HEK293T (cell line): ENCODE results near the gene C6orf15.

Experiments
- ARNT ChIP-seq: fragments of 450-650 bp; IDR thresholded peaks from 2 replicates; pipeline ENCODE4 v1.6.1; 2017; ENCODE audit warnings: mild to moderate bottlenecking
- BHLHE40 ChIP-seq: fragments of 450-650 bp; IDR thresholded peaks from 2 replicates; pipeline ENCODE4 v1.6.1; 2016; ENCODE audit warnings: mild to moderate bottlenecking, moderate library complexity, borderline replicate concordance
- CTBP1 ChIP-seq: fragments of 450-650 bp; IDR thresholded peaks from 2 replicates; pipeline ENCODE4 v1.6.1; 2016; ENCODE audit warnings: borderline replicate concordance
- ELF4 ChIP-seq: fragments of 450-650 bp; IDR thresholded peaks from 2 replicates; pipeline ENCODE4 v1.6.1; 2017; ENCODE audit warnings: antibody characterized with exemption
- FOXA1 ChIP-seq: fragments of 450-650 bp; IDR thresholded peaks from 2 replicates; pipeline ENCODE4 v1.6.1; 2016; ENCODE audit warnings: mild to moderate bottlenecking
- FOXK2 ChIP-seq: fragments of 450-650 bp; IDR thresholded peaks from 2 replicates; pipeline ENCODE4 v1.6.1; 2016; ENCODE audit warnings: mild to moderate bottlenecking
- FOXM1 ChIP-seq: fragments of 450-650 bp; IDR thresholded peaks from 2 replicates; pipeline ENCODE4 v1.6.1; 2017; ENCODE audit warnings: mild to moderate bottlenecking, borderline replicate concordance
- HDGF ChIP-seq: fragments of 450-650 bp; IDR thresholded peaks from 2 replicates; pipeline ENCODE4 v1.6.1; 2017; ENCODE audit warnings: antibody characterized with exemption, borderline replicate concordance
- NFRKB ChIP-seq: fragments of 450-650 bp; IDR thresholded peaks from 2 replicates; pipeline ENCODE4 v1.6.1; 2016; ENCODE audit warnings: mild to moderate bottlenecking, moderate library complexity
- PKNOX1 ChIP-seq: fragments of 450-650 bp; IDR thresholded peaks from 2 replicates; pipeline ENCODE4 v1.6.1; 2016
- SP1 ChIP-seq: fragments of 450-650 bp; IDR thresholded peaks from 2 replicates; pipeline ENCODE4 v1.6.1; 2017
- SUZ12 ChIP-seq: fragments of 450-650 bp; IDR thresholded peaks from 2 replicates; pipeline ENCODE4 v1.6.1; 2016; ENCODE audit warnings: mild to moderate bottlenecking
- TARDBP ChIP-seq: fragments of 450-650 bp; IDR thresholded peaks from 2 replicates; pipeline ENCODE4 v1.6.1; 2016
- ZNF384 ChIP-seq: fragments of 450-650 bp; IDR thresholded peaks from 2 replicates; pipeline ENCODE4 v1.6.1; 2016

GRCh38 chr6:31125162-31125561 is 12.8 kb upstream of the C6orf15 start:
- no peak for TF ChIP-seq ELF4
- TF ChIP-seq PKNOX1, result no peak
- no peak for TF ChIP-seq BHLHE40
- TF ChIP-seq HDGF, result no peak
- no peak for TF ChIP-seq TARDBP
- TF ChIP-seq SP1, result no peak
- TF ChIP-seq SUZ12, result no peak
- TF ChIP-seq FOXM1, result no peak
- TF ChIP-seq CTBP1, result no peak
- TF ChIP-seq FOXK2, result no peak
- no peak for TF ChIP-seq FOXA1
- no peak for TF ChIP-seq NFRKB
- no peak for TF ChIP-seq ARNT
- TF ChIP-seq ZNF384, result no peak
